ENCODE results near the gene CDC20B.
"Not testable (repeated sequence)": the region's sequence is repeated elsewhere in the genome, so short reads cannot be mapped to it uniquely, and the experiment has no call there.

CDC20B gene

GRCh38 chr5:55160493-55161209, 12.3 kb downstream of the CDC20B start:
- peak; percentile 87 for DNase-seq (ENCODE audit: low spot score)

DNA sequence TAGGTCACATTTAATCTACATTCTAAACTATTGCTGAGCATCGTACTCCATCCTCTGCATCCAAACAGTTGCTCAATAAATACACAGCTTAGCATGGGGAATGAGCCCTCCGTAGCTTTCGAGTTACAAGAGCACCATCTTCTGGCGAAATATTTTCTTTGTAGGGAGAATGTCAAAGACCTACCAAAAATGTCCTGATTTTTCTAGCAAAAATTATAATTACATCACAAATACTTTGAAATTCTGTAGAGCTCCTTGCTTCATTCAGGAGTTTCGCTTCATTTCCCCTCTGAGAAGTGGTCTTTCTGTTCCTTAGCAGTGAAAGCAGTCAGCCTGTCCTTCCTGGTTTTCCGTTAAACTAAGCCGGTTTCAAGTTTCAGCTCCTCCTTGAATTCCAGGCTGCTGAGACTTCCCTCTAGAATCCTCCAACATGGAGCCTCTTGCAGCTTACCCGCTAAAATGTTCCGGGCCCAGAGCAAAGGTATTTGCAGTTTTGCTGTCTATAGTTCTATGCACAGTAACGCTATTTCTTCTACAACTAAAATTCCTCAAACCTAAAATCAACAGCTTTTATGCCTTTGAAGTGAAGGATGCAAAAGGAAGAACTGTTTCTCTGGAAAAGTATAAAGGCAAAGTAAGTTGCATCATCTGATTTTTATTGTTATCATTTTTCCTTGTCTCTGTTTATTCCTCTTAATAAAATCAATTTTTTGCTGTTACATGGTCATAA, 13.0 kb downstream of the CDC20B start, which contains the start of gene GPX8:
Gene GPX8, plus strand, starts transcription at position 409 of the 730 bp plus-strand sequence. Its CDS starts 22 bp downstream, at position 431.
- peak; percentile 90 for DNase-seq (ENCODE audit: low spot score)

- peak; percentile 75 for DNase-seq (ENCODE audit: low spot score)
Measured at GRCh38 chr5:55154873-55155272, 18.1 kb downstream of the CDC20B start.

DNA sequence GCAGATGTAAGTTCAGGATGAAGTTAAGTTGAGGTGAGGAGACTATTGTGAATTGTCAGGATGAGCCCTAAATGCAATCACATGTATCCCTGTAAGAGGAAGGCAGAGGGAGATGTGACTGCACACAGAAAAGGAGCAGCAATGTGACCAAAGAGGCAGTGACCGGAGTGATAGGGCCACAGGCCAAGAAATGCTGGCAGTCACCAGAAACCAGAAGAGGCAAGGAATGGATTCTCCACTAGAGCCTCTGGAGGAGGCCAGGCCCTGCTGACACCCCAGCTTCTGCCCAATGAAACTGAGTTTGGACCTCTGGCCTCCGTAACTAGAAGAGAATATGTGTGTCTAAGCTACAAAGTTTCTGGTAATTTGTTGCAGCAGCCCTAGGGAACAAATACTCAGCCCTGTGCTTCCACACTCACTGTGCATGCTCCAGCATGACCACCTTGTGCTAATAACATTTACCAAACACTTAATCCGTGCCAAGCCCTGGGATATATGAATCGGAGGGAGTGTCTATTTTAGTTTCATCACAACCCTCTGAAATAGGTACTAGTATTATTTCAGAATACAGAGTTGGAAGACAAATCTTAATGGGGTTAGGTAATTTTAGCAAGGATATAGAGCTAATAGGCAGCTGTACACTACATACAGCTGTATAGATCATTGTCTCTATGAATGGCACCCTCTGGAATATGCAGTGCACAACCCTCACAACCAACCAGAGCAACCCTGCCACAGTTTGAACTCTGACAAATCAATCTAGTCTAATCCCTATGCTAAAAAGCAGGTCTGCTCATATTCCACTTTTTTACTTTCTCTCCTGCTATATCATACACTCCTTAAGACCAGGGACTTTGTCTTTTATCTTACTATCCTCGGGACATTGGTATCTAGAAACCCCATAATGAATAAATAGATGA, 20.8 kb downstream of the CDC20B start:
- no peak for DNase-seq (ENCODE audit: low spot score)

GRCh38 chr5:55149308-55149795, 23.6 kb downstream of the CDC20B start:
- no peak for DNase-seq (ENCODE audit: low spot score)

DNA sequence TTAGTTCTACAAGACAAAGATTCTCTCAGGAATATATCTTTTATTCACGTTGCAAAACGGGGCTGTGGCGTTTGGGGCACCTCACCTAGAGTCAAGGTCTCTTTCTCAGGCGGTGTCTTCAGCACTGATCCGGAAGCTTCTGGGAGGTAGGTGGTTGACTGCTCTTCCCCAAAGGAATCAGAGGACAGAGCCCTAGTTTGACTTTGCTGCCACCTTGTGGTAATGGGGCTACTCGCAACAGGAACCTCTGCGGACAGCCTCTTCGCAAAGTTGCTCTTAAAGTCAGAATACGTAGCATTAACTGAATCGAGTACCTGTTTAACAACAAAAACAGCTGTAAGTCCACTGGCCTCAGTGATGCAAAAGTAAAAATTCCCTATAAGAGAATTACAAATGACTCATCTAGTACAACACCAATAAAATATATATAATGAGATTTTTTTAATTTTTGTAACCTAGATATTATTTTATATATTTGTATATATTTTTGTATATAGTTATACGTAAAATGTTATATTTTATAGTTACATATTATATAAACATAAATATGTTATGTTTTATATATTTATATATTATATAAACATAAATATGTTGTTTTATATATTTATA, 26.3 kb downstream of the CDC20B start:
- DNase-seq (ENCODE audit: low spot score) = peak; percentile 83

GRCh38 chr5:55146080-55146479, 26.9 kb downstream of the CDC20B start:
- DNase-seq (ENCODE audit: low spot score) = no peak

GRCh38 chr5:55143624-55144023, 29.4 kb downstream of the CDC20B start:
- DNase-seq (ENCODE audit: low spot score) = no peak

DNA sequence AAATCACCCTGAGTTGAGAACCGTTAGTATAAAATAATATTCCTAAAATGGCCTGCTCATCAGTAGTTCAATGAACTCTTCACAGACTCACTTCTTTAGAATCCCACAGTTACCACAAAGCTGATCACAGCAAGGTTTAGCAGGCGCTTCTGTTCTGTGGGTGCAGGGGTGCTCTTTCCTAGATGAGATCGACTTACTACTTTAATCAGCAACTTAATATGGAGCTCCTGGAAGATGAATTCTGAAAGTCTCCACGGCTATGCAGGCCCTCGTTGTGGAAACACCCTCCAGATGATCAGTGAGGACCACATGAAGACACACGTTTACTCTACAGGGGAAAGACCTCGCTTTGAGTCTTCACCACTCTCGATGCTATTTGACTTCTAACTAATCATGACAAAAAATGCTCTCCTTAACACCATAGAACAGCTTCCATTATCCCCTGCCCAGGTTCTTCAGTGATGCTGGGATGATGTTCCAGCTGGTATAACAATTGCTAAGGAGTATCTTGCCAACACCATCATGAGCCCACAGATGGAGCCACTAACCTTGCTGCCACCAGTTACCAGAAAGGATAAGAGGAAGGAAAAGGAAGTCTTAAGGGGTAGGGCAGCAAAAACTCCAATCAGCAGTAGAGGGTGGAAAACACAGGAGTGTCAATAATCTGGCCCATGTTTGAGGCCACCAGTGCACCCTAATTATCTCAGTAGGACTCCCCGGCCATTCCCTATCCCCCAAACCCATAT, 30.9 kb downstream of the CDC20B start:
- DNase-seq (ENCODE audit: low spot score) = no peak

GRCh38 chr5:55140908-55141665, 31.9 kb downstream of the CDC20B start:
- no peak for DNase-seq (ENCODE audit: low spot score)

- no peak for DNase-seq (ENCODE audit: low spot score)
Measured at GRCh38 chr5:55136521-55136920, 36.5 kb downstream of the CDC20B start.

DNA sequence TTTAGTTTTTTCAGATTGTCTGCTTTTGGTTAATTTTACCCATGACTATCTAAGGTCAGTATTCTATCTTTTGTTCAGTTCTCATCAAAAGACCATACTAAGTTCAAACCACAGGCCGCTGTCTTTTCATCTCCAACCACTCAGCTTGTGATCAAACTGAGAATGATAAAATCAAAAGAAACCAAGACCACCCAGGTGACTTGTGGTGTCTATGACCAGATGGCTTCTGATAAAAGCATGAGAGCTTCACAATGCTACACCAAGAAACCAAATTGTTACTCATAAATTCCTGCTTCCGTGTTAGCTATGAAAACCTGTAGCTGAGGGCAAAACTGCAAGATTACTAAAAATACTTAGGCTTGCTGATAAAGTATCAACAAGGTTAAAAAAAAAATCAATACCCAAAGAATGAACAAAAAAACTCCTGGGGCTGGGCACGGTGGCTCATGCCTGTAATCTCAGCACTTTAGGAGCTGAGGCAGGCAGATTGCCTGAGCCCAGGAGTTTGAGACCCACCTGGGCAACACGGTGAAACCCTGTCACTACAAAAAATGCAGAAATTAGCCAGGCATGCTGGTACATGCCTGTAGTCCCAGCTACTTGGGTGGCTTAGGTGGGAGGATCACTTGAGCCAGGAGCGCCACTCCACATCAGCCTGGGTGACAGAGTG, 38.8 kb downstream of the CDC20B start:
- DNase-seq (ENCODE audit: low spot score) = no peak

DNA sequence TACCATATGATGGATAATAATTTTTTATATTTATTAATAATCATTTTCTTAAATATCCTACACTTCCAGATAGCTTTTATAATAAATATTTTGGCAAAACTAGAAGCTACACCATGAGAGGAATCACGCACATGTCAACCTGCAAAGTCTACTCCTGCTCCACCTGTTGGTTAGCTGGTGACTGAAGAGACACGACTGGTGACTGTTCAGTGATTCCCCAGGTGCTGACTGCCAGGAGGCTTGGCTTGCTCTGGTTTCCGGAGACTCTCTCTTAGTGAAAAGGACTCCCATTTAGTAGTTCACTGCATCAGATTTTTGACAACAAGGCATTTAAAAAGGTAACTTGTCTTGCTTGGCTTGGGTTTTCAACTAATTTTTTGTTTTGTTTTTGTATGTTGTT, 49.6 kb downstream of the CDC20B start:
- no peak for DNase-seq (ENCODE audit: low spot score)

DNA sequence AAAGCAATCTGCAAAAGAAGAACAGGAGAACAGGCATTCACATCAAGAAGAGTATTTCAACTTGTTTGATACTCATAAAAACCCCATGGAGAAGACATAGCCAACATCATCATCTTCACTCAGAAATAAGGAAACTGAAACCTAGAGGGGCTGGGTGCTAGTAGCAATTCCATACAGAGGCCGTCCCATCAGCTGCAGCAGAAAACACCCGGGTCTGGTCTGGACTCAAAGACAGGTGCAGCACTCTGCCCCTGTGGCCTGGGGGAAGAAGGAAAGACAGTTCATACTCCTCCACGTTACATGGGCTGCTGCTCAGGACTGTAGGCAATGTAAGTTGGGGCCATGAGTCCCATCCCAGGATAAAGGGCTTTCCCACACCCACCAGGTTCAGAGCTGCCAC, 58.9 kb downstream of the CDC20B start:
- DNase-seq (ENCODE audit: low spot score) = no peak

GRCh38 chr5:55113327-55113726, 59.6 kb downstream of the CDC20B start:
- no peak for DNase-seq (ENCODE audit: low spot score)

DNA sequence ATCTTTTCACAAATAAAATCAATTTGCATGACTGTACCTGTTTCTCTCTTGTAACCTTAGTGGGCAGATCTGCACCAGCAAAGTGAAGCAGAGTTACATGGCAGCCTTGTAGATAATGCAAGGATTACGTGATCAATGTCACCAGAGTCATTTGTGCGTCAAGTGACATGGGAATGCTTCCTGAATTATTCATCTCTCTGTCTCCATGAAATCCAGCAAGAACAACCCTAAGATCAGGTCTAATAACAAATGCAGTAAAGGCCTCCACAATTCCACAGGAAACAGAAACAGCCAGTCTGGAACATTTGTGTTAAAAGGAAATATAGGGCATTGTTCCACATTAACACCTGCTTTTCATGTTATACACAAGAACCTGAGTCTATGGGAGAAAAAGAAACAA, 62.8 kb downstream of the CDC20B start:
- DNase-seq (ENCODE audit: low spot score) = peak; percentile 10

- DNase-seq (ENCODE audit: low spot score) = no peak
Measured at GRCh38 chr5:55108661-55109060, 64.3 kb downstream of the CDC20B start.

GRCh38 chr5:55105976-55106375, 67.0 kb downstream of the CDC20B start:
- not testable (repeated sequence) for DNase-seq (ENCODE audit: low spot score)

- no peak for DNase-seq (ENCODE audit: low spot score)
Measured at GRCh38 chr5:55104946-55105701, 67.9 kb downstream of the CDC20B start.
